GM12872 (cell line): ENCODE results near the gene PADI6.

Source experiments
- TF ChIP-seq, protein P1 (sequence below): IDR thresholded peaks from 3 replicates; pipeline ENCODE4 v1.5.1; 2011; ENCODE audit warnings: low read depth, mild to moderate bottlenecking, low read length, moderate library complexity; ENCODE audit not compliant: insufficient read depth

The PADI6 gene

DNA sequence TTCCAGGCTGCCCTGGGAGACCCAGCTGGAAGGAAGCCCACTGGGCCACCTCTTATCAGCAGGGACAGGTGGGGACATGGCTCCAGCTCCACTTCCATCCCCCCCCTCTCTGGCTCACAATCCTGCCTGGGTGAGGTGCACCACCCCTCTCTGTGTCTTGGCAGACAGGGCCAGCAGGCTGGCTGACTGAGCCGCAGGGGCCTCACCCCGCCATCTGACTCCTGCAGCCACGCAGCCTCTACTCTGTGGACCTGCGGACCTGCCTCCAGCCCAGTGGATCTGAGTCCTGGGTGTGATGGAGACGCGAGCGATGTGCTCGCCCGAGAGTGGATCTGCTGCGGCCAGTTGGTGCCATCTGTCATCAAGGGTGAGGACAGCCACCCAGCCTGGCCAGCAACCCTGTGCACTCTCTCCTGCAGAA lies 37.4 kb downstream of the PADI6 start:
- TF ChIP-seq, protein P1, sequence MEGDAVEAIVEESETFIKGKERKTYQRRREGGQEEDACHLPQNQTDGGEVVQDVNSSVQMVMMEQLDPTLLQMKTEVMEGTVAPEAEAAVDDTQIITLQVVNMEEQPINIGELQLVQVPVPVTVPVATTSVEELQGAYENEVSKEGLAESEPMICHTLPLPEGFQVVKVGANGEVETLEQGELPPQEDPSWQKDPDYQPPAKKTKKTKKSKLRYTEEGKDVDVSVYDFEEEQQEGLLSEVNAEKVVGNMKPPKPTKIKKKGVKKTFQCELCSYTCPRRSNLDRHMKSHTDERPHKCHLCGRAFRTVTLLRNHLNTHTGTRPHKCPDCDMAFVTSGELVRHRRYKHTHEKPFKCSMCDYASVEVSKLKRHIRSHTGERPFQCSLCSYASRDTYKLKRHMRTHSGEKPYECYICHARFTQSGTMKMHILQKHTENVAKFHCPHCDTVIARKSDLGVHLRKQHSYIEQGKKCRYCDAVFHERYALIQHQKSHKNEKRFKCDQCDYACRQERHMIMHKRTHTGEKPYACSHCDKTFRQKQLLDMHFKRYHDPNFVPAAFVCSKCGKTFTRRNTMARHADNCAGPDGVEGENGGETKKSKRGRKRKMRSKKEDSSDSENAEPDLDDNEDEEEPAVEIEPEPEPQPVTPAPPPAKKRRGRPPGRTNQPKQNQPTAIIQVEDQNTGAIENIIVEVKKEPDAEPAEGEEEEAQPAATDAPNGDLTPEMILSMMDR, result no peak

DNA sequence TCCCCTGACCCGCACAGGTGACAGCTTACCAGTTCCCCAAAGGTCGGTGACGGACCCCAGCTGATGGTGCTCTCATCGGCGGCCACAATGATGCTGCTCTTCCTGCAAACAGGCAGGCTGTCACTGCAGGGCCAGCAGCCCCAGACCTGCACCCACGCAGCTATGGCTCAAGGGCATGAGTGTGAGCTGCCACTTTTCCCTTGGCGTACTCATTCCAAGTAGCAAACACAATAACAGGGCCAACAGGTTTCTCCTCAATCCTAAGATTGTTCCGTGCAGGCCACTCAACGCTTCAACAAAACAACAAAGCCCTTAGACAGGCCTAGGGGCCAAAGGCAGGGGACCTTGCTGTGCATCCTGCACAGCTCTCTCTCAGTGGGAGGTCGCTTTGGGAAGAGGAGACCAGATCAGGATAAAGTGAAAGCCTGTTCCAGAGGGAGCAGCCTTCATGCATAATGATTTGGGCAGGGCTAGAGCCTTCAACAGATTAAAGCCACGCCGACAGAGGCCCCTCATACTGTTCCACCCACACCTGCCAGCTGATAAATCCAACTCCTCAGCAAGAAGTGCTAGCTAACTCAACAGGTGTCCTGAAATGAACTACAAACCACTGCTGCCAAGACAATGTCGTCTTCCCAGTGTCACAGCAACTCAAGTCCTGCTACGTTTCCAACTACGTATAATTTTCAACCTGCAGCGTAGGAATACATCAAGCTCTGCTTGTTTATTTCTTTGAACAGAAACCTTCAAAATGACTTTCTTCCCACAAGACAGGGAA lies 40.3 kb downstream of the PADI6 start:
- TF ChIP-seq, protein P1, result no peak

DNA sequence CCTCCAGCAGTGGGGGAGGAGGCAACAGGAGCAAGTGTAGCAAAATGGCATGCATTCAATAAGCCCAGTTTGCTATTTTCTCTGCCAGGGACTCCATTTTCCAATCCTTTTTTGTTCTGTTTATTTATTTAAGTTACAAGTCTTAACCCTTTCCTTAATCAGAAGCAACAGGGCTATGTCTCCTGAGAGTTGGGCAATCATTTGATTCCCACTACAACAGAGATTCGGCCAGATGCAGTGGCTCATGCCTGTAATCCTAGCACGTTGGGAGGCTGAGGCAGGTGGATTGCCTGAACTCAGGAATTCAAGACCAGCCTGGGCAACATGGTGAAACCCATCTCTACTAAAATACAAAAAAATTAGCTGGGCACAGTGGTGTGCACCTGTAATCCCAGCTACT lies 42.0 kb downstream of the PADI6 start:
- TF ChIP-seq, protein P1, result no peak

DNA sequence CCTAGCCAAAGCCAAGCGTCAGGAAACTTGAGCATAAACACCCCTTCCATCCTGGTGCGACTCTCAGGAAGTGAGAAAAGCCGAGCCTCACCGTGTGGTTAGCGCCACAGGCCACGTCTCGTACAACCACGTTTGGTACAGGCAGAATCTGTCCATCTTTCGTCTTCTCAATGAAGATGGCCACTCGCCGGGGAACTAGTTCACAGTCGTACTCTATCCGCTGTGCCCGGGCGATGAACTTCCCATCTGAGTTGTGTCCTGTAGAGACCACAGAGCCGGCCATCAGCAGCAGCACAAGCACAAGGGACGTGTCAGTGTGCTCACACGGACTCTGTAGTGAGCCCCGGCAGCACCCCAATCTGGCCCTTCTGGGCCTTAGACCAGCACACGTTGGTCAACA lies 44.4 kb downstream of the PADI6 start:
- TF ChIP-seq, protein P1, result no peak

DNA sequence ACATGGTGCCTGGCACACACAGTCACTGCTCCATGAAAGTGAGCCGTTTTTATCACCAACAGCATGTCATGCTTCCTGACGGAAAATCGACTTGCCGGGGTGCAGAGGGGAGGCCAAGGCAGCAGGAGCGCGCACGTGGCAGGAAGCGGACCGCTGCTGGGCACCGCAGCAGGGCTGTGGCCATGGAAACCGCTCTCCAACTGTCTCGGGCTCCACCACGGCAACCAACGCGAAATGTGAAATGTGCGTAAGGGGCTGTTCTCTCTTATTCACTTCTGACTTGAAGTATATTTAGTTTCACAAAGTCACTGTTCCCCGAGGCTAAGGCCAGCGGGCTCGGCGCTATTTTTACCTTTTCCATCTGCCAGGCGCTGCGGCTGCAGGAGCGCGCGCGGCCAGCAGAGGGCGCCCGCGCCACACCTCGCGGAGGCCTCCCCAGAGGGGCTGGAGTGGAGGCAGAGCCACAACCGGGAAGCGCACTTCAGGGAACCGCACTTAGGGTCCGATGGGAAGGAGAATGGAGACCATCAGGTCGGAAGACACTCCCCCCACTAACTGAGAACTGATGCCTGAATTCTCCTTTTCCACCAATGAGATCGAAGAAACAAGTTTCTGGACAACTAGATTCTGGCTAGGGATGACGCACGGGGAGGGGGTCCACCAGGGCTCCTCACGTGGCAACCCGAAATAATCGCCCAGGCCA lies 47.8 kb downstream of the PADI6 start:
- TF ChIP-seq, protein P1, result peak; percentile 98

DNA sequence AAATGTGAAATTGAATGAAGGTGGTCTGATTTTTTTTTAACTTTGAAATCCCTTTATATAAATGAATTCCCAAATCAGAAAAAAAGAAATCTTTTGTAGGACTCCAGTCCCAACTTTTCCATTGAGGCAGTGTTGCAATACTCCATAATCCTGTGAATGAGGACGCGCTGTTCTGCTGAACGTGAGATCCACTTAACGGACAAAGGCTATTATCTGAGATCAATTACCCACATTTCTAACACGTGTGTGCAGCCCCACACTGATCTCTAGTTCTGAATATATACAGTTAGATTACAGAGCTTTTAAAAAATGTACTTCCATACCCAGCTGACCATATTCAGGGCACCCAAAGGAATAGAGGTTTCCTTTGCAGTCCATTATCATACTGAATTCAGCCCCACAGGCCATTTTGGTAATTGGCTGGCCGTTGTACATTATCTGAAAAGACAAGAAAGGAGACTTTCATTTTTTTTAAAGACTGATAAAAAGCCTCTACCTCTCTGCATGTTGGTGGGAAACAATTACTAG lies 48.5 kb downstream of the PADI6 start:
- TF ChIP-seq, protein P1, result no peak

DNA sequence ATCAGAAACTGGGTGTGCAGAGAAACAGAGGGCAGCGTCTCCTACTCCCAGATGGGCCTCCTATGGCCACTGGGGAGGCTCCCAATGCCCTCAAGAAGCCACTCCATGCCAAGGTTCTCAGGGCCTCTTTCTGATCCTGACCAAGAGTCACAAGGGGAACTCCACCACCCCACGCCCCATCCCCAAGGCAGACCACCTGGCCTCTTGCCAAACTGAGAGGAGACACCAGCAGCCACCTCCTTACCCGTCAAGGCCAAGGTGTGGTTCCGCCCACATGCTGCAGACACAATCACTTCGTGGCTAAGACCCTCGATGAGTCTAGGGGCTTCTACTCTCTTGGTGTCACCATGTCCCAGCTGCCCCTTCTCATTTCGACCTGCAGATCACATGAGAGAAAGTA lies 50.5 kb downstream of the PADI6 start:
- TF ChIP-seq, protein P1, result no peak
